ENCODE results near the gene PPP6R2. TPM values are rescaled to one million over a fixed set of nuclear protein-coding genes. Genes with fewer than 3 reads are reported as not detected.

Gene PPP6R2
- total RNA-seq, 4 donors from 2014 or later = 32.0 to 56.3 (median 50.9) TPM

DNA sequence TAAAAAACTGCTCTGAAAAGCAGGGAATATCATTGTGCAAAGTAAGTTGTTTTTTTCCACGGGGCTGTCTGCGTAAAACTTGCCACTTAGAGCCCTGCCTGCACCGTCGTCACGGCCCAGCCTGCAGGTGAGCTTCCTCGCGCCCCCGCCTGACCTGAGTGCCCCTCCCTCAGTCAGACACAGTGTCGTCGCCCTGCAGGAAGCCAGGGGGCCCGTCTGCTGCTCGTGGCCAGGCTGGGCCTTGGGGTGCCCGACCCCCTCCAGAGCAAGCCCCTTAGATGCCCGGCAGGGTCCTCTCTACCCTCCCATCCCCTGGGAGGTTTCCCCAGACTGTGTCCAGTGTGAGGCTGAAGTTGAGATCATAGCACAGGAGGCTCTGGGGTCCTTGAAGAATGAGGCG lies 100.1 kb downstream of the PPP6R2 start:
- no peak for DNase-seq (ENCODE audit: low spot score in 2 of 2)
- no peak overlapping the region for H3K4me3 ChIP-seq (ENCODE audit: low read depth, poor library complexity, severe bottlenecking)
- intact Hi-C loops (cut with DNase I; ENCODE audit: low total_unique reads) = no loop called here
- TF ChIP-seq POLR2A (IDR thresholded peaks at IDR 0.05) = no peak
- TF ChIP-seq, protein P1, sequence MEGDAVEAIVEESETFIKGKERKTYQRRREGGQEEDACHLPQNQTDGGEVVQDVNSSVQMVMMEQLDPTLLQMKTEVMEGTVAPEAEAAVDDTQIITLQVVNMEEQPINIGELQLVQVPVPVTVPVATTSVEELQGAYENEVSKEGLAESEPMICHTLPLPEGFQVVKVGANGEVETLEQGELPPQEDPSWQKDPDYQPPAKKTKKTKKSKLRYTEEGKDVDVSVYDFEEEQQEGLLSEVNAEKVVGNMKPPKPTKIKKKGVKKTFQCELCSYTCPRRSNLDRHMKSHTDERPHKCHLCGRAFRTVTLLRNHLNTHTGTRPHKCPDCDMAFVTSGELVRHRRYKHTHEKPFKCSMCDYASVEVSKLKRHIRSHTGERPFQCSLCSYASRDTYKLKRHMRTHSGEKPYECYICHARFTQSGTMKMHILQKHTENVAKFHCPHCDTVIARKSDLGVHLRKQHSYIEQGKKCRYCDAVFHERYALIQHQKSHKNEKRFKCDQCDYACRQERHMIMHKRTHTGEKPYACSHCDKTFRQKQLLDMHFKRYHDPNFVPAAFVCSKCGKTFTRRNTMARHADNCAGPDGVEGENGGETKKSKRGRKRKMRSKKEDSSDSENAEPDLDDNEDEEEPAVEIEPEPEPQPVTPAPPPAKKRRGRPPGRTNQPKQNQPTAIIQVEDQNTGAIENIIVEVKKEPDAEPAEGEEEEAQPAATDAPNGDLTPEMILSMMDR (IDR thresholded peaks at IDR 0.05) = no peak
- 70 to 77% methylated on average over 15 of the region's 15 CpGs for WGBS, 2 donors

DNA sequence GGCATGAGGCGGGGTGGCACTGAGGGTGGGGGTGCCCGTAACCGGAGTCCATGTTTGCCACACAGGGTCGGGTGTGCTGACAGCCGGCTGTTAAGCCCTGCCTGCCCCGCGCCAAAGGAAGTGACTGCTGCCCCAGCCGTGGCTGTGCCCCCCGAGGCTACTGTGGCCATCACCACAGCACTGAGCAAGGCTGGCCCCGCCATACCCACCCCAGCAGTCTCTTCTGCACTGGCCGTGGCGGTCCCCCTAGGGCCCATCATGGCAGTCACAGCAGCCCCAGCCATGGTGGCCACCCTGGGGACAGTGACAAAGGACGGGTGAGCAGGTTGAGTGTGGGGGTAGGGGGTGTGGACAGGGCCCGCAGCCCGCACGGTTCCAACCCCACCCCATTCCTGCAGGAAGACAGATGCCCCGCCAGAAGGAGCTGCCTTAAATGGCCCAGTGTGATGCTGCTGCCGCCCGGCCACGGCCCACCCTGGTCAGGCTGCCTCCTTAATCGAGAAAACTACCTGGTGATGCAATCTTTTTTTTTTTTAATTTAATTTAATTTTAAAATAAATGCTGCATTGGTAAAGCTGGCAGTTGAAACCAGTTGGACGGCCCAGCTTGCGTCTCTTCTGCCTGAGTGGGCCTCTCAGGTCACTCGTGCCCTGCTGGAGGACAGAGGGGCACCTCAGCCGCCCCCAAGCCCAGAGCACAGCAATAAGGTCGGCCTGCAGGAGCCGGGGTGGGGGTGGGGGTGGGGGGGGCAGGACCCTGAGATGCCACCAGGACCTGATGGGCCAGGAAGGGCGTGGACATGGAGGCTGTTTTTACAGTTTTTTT lies 100.9 kb downstream of the PPP6R2 start:
- 70 to 71% methylated on average over 21 to 28 of the region's 28 CpGs for WGBS, 2 donors
- no peak overlapping the region for H3K4me3 ChIP-seq (ENCODE audit: low read depth, poor library complexity, severe bottlenecking)
- no peak for TF ChIP-seq POLR2A (IDR thresholded peaks at IDR 0.05)
- TF ChIP-seq, protein P1 (IDR thresholded peaks at IDR 0.05) = no peak
- no peak for DNase-seq (ENCODE audit: low spot score in 2 of 2)
- intact Hi-C loops (cut with DNase I; ENCODE audit: low total_unique reads) = no loop called here

DNA sequence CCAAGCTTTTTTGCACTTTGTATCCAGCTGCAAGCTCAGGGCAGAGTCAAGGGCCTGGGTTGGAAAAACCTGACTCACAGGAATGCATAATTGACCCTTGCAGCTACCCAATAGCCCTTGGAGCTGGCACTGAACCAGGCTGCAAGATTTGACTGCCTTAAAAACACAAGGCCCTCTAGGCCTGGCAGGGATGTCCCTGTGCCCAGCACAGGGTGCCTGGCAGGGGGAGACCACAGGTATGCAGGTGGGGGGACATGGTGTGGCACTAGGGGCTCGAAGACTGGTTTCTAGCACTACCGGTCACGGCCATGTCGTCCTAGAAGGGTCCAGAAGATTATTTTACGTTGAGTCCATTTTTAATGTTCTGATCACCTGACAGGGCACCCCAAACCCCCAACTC lies 101.5 kb downstream of the PPP6R2 start:
- intact Hi-C loops (cut with DNase I; ENCODE audit: low total_unique reads) = no loop called here
- no peak overlapping the region for H3K4me3 ChIP-seq (ENCODE audit: low read depth, poor library complexity, severe bottlenecking)
- DNase-seq (ENCODE audit: low spot score in 2 of 2) = no peak
- WGBS, 2 donors = 86 to 91% methylated on average over 5 of the region's 5 CpGs
- TF ChIP-seq, protein P1 (IDR thresholded peaks at IDR 0.05) = no peak
- TF ChIP-seq POLR2A (IDR thresholded peaks at IDR 0.05) = no peak

DNA sequence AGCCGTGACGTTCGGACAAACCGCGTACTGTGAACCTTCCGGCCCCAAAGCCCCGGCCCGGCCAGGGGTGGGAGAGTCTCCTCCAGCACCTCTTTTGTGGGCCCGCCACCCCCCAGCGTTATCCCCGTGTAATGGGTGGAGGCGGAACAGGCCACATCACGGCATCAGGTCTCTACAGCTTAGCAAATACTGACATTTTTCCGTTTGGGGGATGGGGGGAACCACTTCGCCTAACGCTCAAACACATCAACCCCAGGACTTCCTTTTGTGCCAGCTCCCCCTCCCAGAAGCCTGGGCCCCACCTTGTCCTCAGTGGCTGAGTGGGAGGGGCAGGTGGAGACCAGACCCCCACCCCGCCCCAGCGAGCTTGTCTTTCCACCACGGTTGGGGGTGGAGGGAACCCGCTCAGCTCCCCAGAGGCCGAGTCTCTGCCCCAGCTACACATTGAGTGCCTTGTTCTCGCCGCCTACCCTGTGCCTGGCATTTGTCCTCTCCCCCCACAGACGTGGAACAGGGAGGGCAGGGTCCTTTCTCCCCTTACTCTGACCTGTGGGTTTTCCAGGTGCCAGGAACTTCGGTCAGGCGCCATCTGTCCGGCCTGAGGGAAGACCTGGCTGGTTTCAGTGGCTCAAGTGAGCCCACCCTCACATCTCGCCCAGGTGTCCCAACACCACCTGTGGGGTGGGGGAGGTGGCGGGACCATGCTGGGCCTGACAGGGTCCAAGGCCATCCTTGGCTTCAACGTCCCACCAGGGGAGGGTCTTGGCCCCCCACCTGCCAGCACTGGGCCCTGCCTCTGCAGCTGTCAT lies 102.1 kb downstream of the PPP6R2 start:
- intact Hi-C loops (cut with DNase I; ENCODE audit: low total_unique reads) = no loop called here
- no peak for DNase-seq (ENCODE audit: low spot score in 2 of 2)
- WGBS, 2 donors = 71 to 75% methylated on average over 24 to 29 of the region's 30 CpGs
- H3K4me3 ChIP-seq (ENCODE audit: low read depth, poor library complexity, severe bottlenecking) = no peak overlapping the region
- TF ChIP-seq, protein P1 (IDR thresholded peaks at IDR 0.05) = no peak

DNA sequence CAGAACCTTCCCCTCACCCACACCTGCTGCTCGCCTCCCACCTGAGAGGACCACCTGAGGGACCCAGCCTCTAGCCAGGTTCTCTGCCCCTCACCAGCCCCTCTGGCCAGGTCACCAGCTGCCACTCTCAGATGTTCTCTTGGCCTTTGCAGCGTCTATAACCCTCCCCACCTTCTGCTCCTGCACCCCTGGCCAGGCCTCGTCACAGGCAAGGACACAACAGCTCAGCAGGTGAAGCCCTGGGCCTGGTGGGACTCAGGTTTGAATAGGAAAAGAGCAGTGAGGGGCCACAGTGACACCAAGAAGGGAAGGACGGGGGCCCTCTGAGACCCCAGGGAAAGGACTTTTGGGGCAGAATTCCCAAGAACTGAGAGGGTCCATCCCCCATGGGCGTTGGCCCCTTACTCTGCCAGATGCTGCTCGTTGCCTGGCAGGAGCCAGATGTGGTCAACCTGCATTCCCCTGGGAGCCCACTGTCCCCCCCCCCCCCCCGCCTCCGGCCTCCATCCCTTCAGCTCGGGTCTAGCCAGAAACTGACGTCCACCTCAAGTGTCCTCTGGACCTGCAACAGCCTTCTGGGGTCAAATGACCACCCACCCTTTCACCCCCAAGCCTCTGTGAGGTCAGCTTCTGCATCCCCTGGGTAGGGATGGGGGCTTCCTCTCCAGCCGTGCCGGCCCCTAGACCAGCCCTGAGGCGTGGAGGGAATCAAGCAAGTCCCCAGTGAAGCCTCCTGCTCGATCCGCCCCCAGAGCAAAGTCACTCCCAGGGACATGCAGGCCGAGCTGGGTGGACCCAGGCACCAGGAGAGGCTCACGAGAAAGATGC lies 103.0 kb downstream of the PPP6R2 start:
- 72 to 80% methylated on average over 10 to 11 of the region's 17 CpGs for WGBS, 2 donors
- intact Hi-C loops (cut with DNase I; ENCODE audit: low total_unique reads) = no loop called here
- no peak for DNase-seq (ENCODE audit: low spot score in 2 of 2)
- TF ChIP-seq, protein P1 (IDR thresholded peaks at IDR 0.05) = no peak
- TF ChIP-seq POLR2A (IDR thresholded peaks at IDR 0.05) = no peak
- H3K4me3 ChIP-seq (ENCODE audit: low read depth, poor library complexity, severe bottlenecking) = no peak overlapping the region
